Epithelial cell of prostate (primary cell): Measurements from ENCODE around the gene ABCD4.
"Not testable (repeated sequence)": the region's sequence is repeated elsewhere in the genome, so short reads cannot be mapped to it uniquely, and the experiment has no call there.

Experiments
- DNase-seq: peaks from one replicate; pipeline ENCODE4 v3.0.0-alpha.2; 2011; ENCODE audit warnings: low read depth, low spot score
- H3K27ac ChIP-seq: fragments of 450-650 bp; 2 replicates; pipeline ENCODE4 v1.5.1; 2017; ENCODE audit warnings: mild to moderate bottlenecking

ABCD4 gene

GRCh38 chr14:74308695-74309094 lies 6.0 kb upstream of the ABCD4 start:
- no peak for DNase-seq
- H3K27ac ChIP-seq: no peak overlapping the region

GRCh38 chr14:74302152-74302628 lies 544 bp downstream of the ABCD4 start:
- peak overlapping the region; percentile 57 for H3K27ac ChIP-seq
- no peak for DNase-seq

- H3K27ac ChIP-seq: no peak overlapping the region
- DNase-seq: no peak
Measured at GRCh38 chr14:74301594-74302151, 1.1 kb downstream of the ABCD4 start.

GRCh38 chr14:74299061-74299545 lies 3.6 kb downstream of the ABCD4 start:
- DNase-seq: no peak
- peak overlapping the region; percentile 20 for H3K27ac ChIP-seq

- no peak for DNase-seq
- no peak overlapping the region for H3K27ac ChIP-seq
Measured at GRCh38 chr14:74297986-74298385, 4.7 kb downstream of the ABCD4 start.

- H3K27ac ChIP-seq: no peak overlapping the region
- DNase-seq: no peak
Measured at GRCh38 chr14:74296037-74296467, 6.7 kb downstream of the ABCD4 start.

GRCh38 chr14:74293606-74294005 lies 9.1 kb downstream of the ABCD4 start:
- H3K27ac ChIP-seq: no peak overlapping the region
- no peak for DNase-seq

GRCh38 chr14:74292061-74292460 lies 10.7 kb downstream of the ABCD4 start:
- no peak for DNase-seq
- no peak overlapping the region for H3K27ac ChIP-seq

- DNase-seq: no peak
- H3K27ac ChIP-seq: no peak overlapping the region
Measured at GRCh38 chr14:74290415-74290814, 12.3 kb downstream of the ABCD4 start.

GRCh38 chr14:74289801-74290200 lies 12.9 kb downstream of the ABCD4 start:
- DNase-seq: no peak
- H3K27ac ChIP-seq: no peak overlapping the region

GRCh38 chr14:74286736-74287135 lies 16.0 kb downstream of the ABCD4 start:
- H3K27ac ChIP-seq: no peak overlapping the region
- no peak for DNase-seq

- no peak overlapping the region for H3K27ac ChIP-seq
- DNase-seq: no peak
Measured at GRCh38 chr14:74281069-74281468, 21.7 kb downstream of the ABCD4 start.

GRCh38 chr14:74278080-74278479 lies 24.7 kb downstream of the ABCD4 start:
- no peak overlapping the region for H3K27ac ChIP-seq
- DNase-seq: no peak

- H3K27ac ChIP-seq: peak overlapping the region; percentile 4
- DNase-seq: peak; percentile 44
Measured at GRCh38 chr14:74275241-74275841, 27.4 kb downstream of the ABCD4 start.

GRCh38 chr14:74271365-74271764 lies 31.4 kb downstream of the ABCD4 start:
- DNase-seq: no peak
- H3K27ac ChIP-seq: no peak overlapping the region

- H3K27ac ChIP-seq: not testable (repeated sequence)
- peak; percentile 37 for DNase-seq
Measured at GRCh38 chr14:74270382-74271177, 32.2 kb downstream of the ABCD4 start.

GRCh38 chr14:74267588-74267987 lies 35.1 kb downstream of the ABCD4 start:
- no peak overlapping the region for H3K27ac ChIP-seq
- no peak for DNase-seq

GRCh38 chr14:74265301-74265965 lies 37.3 kb downstream of the ABCD4 start:
- H3K27ac ChIP-seq: no peak overlapping the region
- DNase-seq: no peak

GRCh38 chr14:74263921-74264320 lies 38.8 kb downstream of the ABCD4 start:
- no peak for DNase-seq
- H3K27ac ChIP-seq: no peak overlapping the region

- H3K27ac ChIP-seq: no peak overlapping the region
- no peak for DNase-seq
Measured at GRCh38 chr14:74263181-74263580, 39.6 kb downstream of the ABCD4 start.

- no peak overlapping the region for H3K27ac ChIP-seq
- DNase-seq: no peak
Measured at GRCh38 chr14:74262076-74262475, 40.7 kb downstream of the ABCD4 start.
